Measurements from ENCODE around the gene NAXD.

NAXD gene

DNA sequence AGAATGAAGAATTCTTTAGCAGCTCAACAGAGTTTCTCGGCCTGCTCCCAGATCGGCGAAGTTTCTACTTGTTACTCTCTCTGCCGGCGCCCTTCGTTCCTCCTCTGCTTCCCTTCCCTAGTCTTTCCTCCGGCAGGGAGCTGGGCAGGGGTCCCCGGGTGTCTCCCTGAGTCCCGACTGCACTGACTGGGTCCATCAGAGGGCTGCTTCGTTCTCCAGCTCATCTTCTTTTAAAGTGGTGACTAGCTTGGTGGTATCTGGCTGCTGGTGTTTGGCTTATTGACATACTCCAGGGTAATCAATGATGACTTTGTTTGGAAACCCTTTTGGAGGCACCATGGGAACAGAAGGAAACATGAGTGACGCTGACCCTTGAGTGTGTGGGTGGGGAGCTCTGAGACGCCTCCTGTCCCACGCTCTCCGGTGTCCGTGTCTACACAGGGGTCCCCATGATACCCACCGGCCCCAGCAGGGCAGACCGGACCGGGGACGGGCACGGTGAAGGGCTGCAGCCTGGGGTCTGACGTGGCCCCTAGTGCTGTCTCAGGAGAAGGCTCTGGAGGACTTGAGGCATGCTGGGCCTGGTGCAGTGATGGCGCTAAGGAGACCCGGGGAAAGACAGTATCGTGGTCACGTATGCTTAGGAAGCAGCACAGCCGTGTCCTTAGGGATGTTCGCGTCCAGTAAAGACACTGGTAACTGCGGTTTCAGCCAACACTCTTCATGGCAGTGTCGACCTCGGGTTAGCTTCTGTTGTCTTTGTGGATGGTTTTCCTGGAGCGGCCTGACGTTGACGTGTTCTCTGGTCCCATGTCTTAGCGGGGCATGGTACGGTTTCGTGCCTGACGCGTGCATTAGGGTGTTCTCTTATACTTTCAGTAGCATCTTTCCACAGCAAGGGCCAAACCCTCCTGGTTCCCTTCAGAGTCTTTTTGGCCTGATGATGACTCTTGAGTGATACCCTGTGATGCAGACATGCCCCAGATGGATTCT lies 23.8 kb downstream of the NAXD start:
- H3K4me3 ChIP-seq (ENCODE audit: low read depth, low read length): no peak overlapping the region
- no peaks in the 10 kb centered on the region for H3K9me3 ChIP-seq
- TF ChIP-seq, protein P1, sequence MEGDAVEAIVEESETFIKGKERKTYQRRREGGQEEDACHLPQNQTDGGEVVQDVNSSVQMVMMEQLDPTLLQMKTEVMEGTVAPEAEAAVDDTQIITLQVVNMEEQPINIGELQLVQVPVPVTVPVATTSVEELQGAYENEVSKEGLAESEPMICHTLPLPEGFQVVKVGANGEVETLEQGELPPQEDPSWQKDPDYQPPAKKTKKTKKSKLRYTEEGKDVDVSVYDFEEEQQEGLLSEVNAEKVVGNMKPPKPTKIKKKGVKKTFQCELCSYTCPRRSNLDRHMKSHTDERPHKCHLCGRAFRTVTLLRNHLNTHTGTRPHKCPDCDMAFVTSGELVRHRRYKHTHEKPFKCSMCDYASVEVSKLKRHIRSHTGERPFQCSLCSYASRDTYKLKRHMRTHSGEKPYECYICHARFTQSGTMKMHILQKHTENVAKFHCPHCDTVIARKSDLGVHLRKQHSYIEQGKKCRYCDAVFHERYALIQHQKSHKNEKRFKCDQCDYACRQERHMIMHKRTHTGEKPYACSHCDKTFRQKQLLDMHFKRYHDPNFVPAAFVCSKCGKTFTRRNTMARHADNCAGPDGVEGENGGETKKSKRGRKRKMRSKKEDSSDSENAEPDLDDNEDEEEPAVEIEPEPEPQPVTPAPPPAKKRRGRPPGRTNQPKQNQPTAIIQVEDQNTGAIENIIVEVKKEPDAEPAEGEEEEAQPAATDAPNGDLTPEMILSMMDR (IDR thresholded peaks at IDR 0.05; ENCODE audit: low read depth, low read length): no peak
- peaks cover 94% of the 10 kb centered on the region for H3K36me3 ChIP-seq
- no peaks in the 10 kb centered on the region for H3K27me3 ChIP-seq
- no peak for DNase-seq
- H3K4me1 ChIP-seq: peaks cover 16% of the 10 kb centered on the region

DNA sequence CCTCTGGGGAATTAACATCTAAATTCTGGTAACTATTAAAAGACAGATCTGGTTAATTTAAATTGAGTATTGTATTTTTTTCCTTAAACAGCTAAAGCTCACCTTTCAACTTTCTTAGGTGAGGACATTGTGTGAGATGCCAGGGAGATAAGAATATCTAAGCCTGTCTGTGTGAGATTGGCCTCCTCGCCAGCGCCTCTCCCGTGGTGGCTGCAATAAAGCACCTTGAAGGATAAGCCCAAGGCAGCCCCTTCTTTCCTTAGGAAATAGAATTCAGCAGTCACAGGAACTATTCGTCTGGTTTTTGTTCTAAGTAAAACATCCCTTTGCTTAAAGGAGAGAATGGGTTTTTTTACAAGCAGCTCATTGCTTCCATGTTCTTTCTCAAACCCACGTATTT lies 24.6 kb downstream of the NAXD start:
- Histone ChIP-seq H3K36me3 (peaks cover 87% of the 10 kb centered on the region), H3K27me3 (no peaks in the 10 kb centered on the region), H3K9me3 (no peaks in the 10 kb centered on the region), H3K4me3 (ENCODE audit: low read depth, low read length) (no peak overlapping the region), H3K4me1 (peaks cover 16% of the 10 kb centered on the region)
- DNase-seq: no peak
- TF ChIP-seq, protein P1 (IDR thresholded peaks at IDR 0.05; ENCODE audit: low read depth, low read length): no peak

- Histone ChIP-seq H3K4me3 (ENCODE audit: low read depth, low read length) (no peak overlapping the region), H3K36me3 (peaks cover 80% of the 10 kb centered on the region), H3K27me3 (no peaks in the 10 kb centered on the region), H3K9me3 (no peaks in the 10 kb centered on the region), H3K4me1 (peaks cover 16% of the 10 kb centered on the region)
- TF ChIP-seq, protein P1 (IDR thresholded peaks at IDR 0.05; ENCODE audit: low read depth, low read length): no peak
- DNase-seq: peak; percentile 55
Observed at GRCh38 chr13:110640591-110641029, 25.3 kb downstream of the NAXD start.

DNA sequence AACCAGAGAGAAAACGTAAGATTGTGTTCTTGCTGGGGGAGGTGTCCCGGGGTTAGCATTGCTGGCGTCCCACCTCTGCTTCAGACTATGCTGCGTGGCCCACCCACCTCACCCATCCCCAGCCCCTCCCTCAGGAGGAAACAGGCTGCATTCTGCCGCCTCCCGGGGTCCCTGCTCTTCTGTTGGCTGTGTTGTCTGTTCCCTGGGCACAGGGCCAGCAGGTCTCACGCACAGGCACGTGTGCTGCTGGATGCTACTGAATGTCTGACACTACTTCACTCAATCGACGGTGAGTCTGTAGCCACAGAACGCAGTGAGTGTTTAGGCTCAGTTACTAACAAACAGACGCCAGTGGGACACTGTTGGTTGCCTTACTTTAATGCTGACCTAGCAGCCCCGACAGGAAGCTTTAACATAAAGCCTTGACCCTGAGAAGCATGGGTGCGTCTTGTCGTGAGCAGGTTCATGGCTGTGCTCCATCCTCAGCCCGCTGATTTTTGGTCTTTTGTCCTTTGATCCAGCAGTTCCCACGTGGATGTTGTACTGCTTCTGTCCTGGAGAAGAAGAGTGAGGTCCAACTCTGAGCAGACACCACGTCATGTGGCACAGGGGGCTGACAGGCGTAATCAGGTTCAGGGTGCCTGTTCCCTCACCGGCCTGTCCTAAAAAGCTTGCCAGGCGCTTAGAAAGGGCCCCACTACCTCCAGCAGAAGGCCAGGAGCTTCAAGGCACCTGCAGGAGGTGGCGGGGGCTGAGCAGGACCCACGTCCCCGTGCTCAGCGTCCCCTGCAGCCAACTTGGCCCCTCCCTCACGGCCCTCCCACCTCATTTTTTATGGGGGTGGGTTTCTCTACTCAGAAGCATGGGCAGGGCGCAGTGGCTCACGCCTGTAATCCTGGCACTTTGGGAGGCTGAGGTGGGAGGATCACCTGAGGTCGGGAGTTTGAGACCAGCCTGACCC lies 26.0 kb downstream of the NAXD start:
- TF ChIP-seq, protein P1 (IDR thresholded peaks at IDR 0.05; ENCODE audit: low read depth, low read length): no peak
- Histone ChIP-seq H3K4me1 (peaks cover 16% of the 10 kb centered on the region), H3K9me3 (no peaks in the 10 kb centered on the region), H3K27me3 (no peaks in the 10 kb centered on the region), H3K36me3 (peaks cover 73% of the 10 kb centered on the region), H3K4me3 (ENCODE audit: low read depth, low read length) (no peak overlapping the region)
- peak; percentile 85 for DNase-seq

GRCh38 chr13:110642291-110642981 lies 27.1 kb downstream of the NAXD start:
- Histone ChIP-seq H3K4me3 (ENCODE audit: low read depth, low read length) (no peak overlapping the region), H3K27me3 (no peaks in the 10 kb centered on the region), H3K4me1 (peaks cover 16% of the 10 kb centered on the region), H3K9me3 (no peaks in the 10 kb centered on the region), H3K36me3 (peaks cover 62% of the 10 kb centered on the region)
- no peak for DNase-seq
- TF ChIP-seq, protein P1 (IDR thresholded peaks at IDR 0.05; ENCODE audit: low read depth, low read length): no peak

Data from BE2C (cell line).